Measurements from ENCODE around the gene IER3. TPM values are rescaled to one million over a fixed set of nuclear protein-coding genes. Genes with fewer than 3 reads are reported as not detected.

Gene IER3
- total and polyA plus RNA-seq, 9 of the 15 experiments (the other 6 are each of a cell fraction or from before 2014, with no cell fraction given) = 1.5 to 30.0 (median 11.5) TPM

DNA sequence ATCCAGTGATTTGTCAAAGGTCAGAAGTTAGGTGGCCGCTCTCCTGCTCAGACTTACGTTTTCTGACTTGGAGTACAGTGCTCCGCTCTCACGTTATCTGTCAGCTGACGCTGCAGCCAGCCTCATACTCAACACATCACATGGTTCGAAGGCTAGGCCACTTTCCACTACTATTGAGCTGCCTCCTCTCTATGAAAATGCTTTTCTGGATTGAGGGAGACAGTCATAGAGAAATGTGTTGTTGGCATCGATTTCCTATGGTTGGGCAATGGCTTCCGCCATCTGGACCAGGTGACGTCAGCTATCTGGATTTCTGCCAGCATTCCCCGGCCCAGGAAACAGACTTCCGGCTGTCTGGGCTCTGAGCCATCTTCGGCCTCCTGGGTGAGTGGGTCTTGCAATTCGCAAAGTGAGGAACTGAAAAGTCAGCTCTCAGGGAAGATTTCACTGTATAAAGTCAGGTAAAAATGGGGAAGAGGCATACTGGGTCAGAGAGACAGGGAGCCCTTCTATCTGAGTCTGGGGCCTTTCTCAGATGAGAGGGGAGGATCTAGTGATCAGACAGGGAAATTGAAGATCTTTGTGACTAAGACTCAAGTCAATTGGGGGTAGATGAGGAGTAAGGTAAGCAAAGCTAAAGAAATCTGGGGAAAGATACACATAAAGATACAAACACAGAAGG, 37.5 kb upstream of the IER3 start (continued):
- TF ChIP-seq NR0B1 (IDR thresholded peaks at IDR 0.05; ENCODE audit: partially characterized antibody) (no peak), CREB3 (tag; conservative IDR thresholded peaks at IDR 0.05; ENCODE audit: low read depth) (peak; percentile 92), CBFB (CRISPR knock-in tag; IDR thresholded peaks at IDR 0.05) (no peak), TFAP4 (CRISPR knock-in tag; IDR thresholded peaks at IDR 0.05; ENCODE audit: borderline replicate concordance) (peak; percentile 98), SREBF1 (IDR thresholded peaks at IDR 0.05; ENCODE audit: borderline replicate concordance, low read depth, low read length) (no peak), DMBX1 (CRISPR knock-in tag; IDR thresholded peaks at IDR 0.05; ENCODE audit: borderline replicate concordance) (peak; percentile 92; the same call in 1 of the 2 replicates), ZNF785 (CRISPR knock-in tag; IDR thresholded peaks at IDR 0.05) (no peak), ASH1L (IDR thresholded peaks at IDR 0.05; ENCODE audit: borderline replicate concordance, low read depth, partially characterized antibody) (peak; percentile 66), ZNF134 (CRISPR knock-in tag; conservative IDR thresholded peaks at IDR 0.05) (peak; percentile 67), RAD51 (IDR thresholded peaks at IDR 0.05; ENCODE audit: borderline replicate concordance, low read depth) (peak; percentile 87), ZNF668 (CRISPR knock-in tag; IDR thresholded peaks at IDR 0.05) (peak; percentile 85; the same call in 1 of the 2 replicates), MEIS2 (IDR thresholded peaks at IDR 0.05; ENCODE audit: partially characterized antibody) (no peak), YY1 (IDR thresholded peaks at IDR 0.05; ENCODE audit: borderline replicate concordance in 1 of 3, control insufficient read depth in 1 of 3, extremely low read depth in 1 of 3, insufficient read depth in 3 of 3, insufficient read length in 1 of 3, insufficient replicate concordance in 2 of 3, low read depth in 1 of 3, low read length in 2 of 3) (peak; percentile 48 to 92 (median 82))
- TF ChIP-seq, protein P1, sequence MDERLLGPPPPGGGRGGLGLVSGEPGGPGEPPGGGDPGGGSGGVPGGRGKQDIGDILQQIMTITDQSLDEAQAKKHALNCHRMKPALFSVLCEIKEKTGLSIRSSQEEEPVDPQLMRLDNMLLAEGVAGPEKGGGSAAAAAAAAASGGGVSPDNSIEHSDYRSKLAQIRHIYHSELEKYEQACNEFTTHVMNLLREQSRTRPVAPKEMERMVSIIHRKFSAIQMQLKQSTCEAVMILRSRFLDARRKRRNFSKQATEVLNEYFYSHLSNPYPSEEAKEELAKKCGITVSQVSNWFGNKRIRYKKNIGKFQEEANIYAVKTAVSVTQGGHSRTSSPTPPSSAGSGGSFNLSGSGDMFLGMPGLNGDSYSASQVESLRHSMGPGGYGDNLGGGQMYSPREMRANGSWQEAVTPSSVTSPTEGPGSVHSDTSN (CRISPR knock-in tag; IDR thresholded peaks at IDR 0.05; ENCODE audit: low read depth) = no peak
- TF ChIP-seq, protein P1 (tag; conservative IDR thresholded peaks at IDR 0.05; ENCODE audit: low read depth) = peak; percentile 54; the same call in 1 of the 2 replicates
- TF ChIP-seq, protein P2, sequence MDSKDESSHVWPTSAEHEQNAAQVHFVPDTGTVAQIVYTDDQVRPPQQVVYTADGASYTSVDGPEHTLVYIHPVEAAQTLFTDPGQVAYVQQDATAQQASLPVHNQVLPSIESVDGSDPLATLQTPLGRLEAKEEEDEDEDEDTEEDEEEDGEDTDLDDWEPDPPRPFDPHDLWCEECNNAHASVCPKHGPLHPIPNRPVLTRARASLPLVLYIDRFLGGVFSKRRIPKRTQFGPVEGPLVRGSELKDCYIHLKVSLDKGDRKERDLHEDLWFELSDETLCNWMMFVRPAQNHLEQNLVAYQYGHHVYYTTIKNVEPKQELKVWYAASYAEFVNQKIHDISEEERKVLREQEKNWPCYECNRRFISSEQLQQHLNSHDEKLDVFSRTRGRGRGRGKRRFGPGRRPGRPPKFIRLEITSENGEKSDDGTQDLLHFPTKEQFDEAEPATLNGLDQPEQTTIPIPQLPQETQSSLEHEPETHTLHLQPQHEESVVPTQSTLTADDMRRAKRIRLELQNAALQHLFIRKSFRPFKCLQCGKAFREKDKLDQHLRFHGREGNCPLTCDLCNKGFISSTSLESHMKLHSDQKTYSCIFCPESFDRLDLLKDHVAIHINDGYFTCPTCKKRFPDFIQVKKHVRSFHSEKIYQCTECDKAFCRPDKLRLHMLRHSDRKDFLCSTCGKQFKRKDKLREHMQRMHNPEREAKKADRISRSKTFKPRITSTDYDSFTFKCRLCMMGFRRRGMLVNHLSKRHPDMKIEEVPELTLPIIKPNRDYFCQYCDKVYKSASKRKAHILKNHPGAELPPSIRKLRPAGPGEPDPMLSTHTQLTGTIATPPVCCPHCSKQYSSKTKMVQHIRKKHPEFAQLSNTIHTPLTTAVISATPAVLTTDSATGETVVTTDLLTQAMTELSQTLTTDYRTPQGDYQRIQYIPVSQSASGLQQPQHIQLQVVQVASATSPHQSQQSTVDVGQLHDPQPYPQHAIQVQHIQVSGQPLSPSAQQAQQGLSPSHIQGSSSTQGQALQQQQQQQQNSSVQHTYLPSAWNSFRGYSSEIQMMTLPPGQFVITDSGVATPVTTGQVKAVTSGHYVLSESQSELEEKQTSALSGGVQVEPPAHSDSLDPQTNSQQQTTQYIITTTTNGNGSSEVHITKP (IDR thresholded peaks at IDR 0.05; ENCODE audit: partially characterized antibody) = peak; percentile 39
